Measurements from ENCODE around the gene LPCAT3. TPM values are rescaled to one million over a fixed set of nuclear protein-coding genes. Genes with fewer than 3 reads are reported as not detected.

LPCAT3 gene
- total RNA-seq, 1 donor from 2014 or later, result 33.3 TPM

DNA sequence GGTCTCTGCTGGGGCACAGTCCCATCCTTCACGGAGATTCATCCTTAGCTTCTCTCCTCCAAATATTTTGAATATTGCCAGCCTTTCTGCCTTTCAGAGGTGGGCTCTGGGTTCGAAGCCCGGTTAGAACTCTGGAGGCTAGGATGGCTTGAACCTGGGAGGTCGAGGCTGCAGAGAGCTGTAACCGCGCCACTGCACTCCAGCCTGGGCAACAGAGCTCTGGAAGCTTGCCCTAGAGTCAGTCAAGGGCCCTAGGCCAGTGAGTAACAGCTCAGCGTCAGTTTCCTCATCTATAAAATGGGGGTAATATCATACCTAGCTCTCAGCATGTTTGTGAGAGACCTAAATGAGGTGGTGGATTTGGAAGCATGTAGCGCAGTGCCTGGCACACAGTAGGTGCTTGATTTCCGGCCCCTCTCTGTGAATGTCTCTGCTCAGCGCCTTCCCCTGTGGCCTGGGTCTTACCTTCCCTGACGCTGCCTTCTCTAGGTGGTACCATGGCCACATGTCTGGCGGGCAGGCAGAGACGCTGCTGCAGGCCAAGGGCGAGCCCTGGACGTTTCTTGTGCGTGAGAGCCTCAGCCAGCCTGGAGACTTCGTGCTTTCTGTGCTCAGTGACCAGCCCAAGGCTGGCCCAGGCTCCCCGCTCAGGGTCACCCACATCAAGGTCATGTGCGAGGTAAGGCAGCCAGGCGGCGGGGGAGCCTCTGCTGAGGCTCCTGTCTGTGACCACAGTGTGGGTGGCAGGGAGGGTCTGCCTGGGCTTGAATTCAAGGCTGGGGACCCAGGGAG, 63.8 kb downstream of the LPCAT3 start:
- intact Hi-C loops (cut with micrococcal nuclease), result no loop called here

GRCh38 chr12:6953442-6954315, 64.6 kb downstream of the LPCAT3 start:
- intact Hi-C loops (cut with micrococcal nuclease), result loop anchor here (1.0 kb wide), 2 partner anchors 8 to 9 kb away; partner anchors contain the start of gene C12orf57

DNA sequence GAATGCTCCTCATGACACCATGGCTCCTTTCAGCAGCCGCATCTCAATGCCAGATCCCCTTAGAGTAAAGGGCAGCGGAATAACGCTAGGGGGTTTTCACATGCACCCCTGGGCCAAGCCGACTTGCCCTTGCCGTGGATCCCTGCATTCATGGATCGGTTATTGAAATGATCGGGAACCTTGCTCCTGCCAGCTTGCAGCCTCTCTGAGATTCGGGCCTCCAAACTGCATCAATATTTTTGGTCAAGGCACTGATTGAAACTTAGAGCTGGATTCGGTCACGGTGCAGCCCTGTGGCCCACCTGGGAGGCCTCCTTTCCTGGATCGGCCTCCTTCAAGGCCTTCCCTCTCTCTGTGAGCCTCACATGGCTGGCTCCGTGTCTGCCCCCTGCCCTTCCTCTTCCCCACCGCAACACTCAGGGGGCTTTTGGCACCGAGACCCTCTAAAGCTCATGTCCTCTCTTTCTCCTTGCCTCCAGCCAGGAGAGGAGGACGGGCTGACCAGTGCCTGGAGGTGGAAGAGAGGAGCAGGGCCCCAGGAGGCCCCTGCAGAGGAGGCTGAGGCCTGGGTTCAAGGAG, 65.3 kb downstream of the LPCAT3 start:
- intact Hi-C loops (cut with micrococcal nuclease), result loop anchor here (1.0 kb wide), 2 partner anchors 8 to 9 kb away; partner anchors contain the start of gene C12orf57

- intact Hi-C loops (cut with micrococcal nuclease), result no loop called here
Measured at GRCh38 chr12:6952121-6952862, 66.0 kb downstream of the LPCAT3 start.

- intact Hi-C loops (cut with micrococcal nuclease), result no loop called here
Measured at GRCh38 chr12:6951551-6952120, 66.6 kb downstream of the LPCAT3 start.

- intact Hi-C loops (cut with micrococcal nuclease), result no loop called here
Measured at GRCh38 chr12:6950811-6951540, 67.3 kb downstream of the LPCAT3 start, which contains the start of gene PTPN6. Gene PTPN6, plus strand, starts transcription at chr12:6951356. Its CDS starts 157 bp downstream, at chr12:6951513.

DNA sequence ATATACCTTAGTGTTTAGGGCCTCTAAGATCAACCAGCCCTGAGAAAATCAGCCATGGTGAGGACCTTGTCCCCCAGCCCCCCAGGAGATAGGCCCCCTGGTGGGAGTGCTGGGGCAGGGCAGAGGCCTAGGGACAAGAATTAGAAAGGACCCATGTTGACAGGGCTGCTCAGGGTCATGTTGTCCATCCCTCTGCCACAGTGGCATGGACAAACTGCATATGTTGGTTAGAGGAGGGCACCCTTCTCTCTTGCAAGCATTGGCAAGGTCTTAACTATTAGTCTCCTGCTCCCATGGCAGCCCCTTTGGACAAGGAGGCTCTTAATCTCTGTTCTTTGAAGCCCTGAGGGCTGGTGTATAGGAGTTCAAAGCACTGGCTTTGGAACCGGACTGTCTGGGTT, 67.9 kb downstream of the LPCAT3 start:
- intact Hi-C loops (cut with micrococcal nuclease), result no loop called here

GRCh38 chr12:6948873-6949594, 69.2 kb downstream of the LPCAT3 start:
- intact Hi-C loops (cut with micrococcal nuclease), result no loop called here

DNA sequence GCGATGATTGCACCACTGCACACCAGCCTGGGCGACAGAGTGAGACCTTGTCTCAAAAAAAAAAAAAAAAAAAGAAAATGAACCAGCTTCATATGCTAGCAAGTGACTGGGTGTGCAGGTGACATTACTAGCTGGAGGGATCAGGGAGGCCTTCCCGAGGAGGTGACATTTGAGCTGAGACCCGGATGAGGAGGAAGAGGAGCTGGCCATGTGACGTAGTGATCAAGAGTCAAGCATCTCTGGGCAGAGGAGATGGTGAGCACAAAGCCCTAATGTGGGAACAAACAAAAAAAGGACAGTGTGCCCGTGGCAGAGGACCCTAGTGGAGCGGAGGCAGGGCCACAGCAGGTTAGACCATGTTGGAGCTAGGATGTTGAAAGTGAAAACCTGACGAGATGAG, 70.7 kb downstream of the LPCAT3 start:
- intact Hi-C loops (cut with micrococcal nuclease), result no loop called here

DNA sequence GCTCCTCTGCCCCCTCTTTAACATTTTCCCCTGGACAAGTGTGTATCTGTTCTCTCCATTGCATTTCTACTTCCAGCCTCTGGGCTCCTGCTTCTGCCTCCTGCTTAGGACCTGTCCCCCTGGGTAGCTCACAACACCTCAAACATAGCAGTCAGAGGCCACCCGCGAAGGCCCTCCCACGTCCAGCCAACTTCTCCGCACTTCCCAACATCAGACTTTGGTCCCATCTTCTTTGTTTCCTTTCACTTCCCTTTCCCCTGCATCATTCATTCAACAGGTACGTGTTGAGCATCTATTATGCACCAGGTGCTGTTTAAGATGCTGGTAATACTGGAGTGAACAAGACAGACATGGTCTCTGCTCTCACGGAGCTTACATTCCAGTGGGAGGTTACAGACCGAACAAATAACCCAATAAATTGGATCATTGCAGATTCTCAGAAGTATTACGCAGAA, 71.3 kb downstream of the LPCAT3 start:
- intact Hi-C loops (cut with micrococcal nuclease), result no loop called here

DNA sequence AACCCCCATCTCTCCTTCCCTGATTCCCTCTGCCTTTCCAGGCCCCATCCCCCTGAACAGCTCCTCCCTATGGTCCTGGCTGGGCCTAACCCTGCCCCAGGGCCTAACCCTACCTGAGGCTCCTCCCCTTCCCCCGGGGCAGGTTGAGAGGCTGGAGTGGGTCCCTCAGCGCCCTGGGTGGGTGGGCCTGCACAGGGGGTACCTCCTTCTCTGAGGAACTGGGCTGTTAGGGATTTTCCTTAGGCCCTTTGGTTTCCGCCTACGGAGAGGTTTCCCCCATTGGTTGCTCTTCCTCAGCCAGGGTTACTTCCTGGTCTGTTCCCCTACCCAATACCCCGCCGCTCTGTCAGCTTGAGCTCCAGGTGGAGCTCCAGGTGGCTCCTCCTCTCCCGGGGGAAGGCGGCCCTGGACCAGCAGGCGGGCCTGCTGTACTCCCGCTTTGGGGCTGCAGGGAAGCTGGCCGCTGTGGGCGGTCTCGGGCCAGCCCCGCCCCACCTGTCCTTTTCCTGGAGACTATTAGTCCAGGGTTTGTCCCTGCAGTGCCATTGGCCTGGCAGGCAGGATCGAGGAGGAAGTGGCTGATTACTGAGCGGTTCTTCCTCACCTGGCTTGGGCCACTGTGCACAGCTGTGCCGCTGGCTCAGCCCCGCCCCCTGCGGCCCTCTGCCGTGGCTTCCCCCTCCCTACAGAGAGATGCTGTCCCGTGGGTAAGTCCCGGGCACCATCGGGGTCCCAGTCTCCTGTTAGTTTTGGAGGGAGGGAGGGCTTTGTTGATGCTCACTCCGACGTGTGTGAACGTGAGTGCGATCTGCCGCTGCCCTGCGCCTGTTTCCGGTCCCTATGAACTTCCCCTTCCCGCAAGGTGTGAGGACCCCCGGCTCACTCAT, 72.0 kb downstream of the LPCAT3 start:
- intact Hi-C loops (cut with micrococcal nuclease), result no loop called here

DNA sequence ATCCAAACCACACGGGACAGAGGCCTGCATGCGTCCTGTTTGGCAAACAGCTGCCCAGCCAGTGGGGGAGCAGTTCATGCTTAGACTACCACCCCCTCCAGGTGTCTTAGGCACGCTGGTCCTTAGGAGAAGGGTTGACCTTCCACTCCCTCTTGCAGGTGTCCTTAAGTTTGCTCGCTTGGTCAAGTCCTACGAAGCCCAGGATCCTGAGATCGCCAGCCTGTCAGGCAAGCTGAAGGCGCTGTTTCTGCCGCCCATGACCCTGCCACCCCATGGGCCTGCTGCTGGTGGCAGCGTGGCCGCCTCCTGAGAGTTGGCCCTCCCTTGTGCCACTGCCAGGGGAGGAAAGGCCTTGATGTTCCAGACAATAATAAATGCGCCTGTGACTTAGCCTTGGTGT, 72.7 kb downstream of the LPCAT3 start:
- intact Hi-C loops (cut with micrococcal nuclease), result no loop called here

DNA sequence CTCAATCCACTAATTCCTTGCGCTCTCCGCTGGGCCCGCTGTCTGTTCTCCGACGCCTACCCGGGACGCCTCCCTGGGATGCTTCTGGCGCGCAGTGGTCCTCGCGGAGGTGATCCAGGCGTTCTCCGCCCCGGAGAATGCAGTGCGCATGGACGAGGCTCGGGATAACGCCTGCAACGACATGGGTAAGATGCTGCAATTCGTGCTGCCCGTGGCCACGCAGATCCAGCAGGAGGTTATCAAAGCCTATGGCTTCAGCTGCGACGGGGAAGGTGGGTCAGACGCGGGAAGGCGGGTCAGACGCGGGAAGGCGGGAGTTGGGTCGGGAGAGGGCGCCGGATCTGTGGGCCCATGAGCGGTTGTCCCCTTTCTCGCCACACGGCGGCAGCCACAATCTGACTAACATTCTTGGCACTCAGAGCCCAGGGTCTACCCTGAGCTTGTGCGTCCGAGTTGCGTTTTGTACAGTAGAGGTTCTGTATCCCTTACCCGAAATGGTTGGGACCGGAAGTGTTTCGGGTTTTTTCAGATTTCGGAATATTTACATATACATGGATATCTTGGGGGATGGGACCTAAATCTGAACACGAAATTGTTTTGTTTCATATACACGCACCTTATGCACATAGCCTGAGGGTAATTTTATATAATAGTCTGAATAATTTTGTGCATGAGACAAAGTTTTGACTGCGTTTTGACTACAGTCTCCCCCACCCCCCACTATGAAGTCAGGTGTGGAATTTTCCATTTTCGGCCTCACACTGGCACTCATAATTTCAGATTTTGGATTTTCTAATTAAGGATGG, 73.7 kb downstream of the LPCAT3 start:
- intact Hi-C loops (cut with micrococcal nuclease), result loop anchor here (1.0 kb wide), 6 partner anchors 9 to 169 kb away; partner anchors contain the start of genes C1R, EMG1 and PHB2

DNA sequence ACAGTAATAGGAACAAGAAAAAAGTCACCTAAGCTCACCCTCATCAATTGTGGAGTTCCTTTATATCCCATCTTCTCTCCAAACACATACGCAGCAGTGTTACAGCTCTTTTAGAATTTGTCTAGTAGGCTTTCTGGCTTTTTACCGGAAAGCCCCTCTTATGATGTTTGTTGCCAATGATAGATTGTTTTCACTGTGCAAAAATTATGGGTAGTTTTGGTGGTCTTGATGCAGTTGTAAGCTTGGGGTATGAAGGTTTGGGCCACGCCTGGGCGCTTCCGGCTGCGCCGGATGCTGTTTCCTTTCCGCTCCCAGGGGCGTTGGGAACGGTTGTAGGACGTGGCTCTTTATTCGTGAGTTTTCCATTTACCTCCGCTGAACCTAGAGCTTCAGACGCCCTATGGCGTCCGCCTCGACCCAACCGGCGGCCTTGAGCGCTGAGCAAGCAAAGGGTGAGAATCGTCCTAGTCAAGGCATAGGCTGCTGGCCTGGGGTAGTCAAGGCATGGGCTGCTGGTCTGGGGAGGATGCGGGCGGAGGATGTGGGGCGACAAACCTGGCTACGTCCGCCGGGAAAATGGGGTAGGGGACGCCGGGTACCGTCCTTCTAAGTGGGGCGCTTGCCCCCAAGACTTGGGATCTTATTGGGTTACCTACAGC, 74.4 kb downstream of the LPCAT3 start, which contains the start of the genes C12orf57 and RNU7-1:
Gene C12orf57, plus strand, starts transcription at position 301 of the 659 bp plus-strand sequence. Its CDS starts 100 bp downstream, at position 401.
Gene RNU7-1, plus strand, starts transcription at position 95 of the 659 bp plus-strand sequence.
- intact Hi-C loops (cut with micrococcal nuclease), result loop anchor here (1.0 to 2.0 kb wide), 9 partner anchors 9 to 169 kb away; partner anchors contain the start of genes C1R, EMG1, LPCAT3 and PHB2

- intact Hi-C loops (cut with micrococcal nuclease), result loop anchor here (1.0 to 2.0 kb wide), 3 partner anchors 71 to 91 kb away; partner anchors contain the start of genes LPCAT3, SPSB2 and USP5
Measured at GRCh38 chr12:6943389-6943721, 74.9 kb downstream of the LPCAT3 start.

- intact Hi-C loops (cut with micrococcal nuclease), result loop anchor here (2.0 kb wide), 1 partner anchor 69 kb away; the partner anchor contains the start of gene SPSB2
Measured at GRCh38 chr12:6942331-6942665, 76.0 kb downstream of the LPCAT3 start.

Data from T-helper 2 cell treated with Interferon-gamma antibody and Interleukin-4, amounts not matched to agents 100 ng/mL and 5 ng/mL, for 36 hours (primary cell).